Prostate gland (tissue), 2 donors: ENCODE data around the gene SUPT6H. TPM values are rescaled to one million over a fixed set of nuclear protein-coding genes. Genes with fewer than 3 reads are reported as not detected.

Experiments
- DNase-seq: peaks from one replicate; pipeline ENCODE4 v3.0.0-alpha.2; 2019; ENCODE audit warnings: low spot score
- H3K27ac ChIP-seq, 2 donors: fragments of 200-600 bp; sonication (generic); 2 replicates each; pipeline ENCODE4 v1.5.1; 2017 to 2019
- H3K27me3 ChIP-seq: fragments of 200-600 bp; sonication (generic); replicated peaks from 2 replicates; pipeline ENCODE4 v1.5.1; 2019; ENCODE audit not compliant: insufficient read depth
- H3K36me3 ChIP-seq, 2 donors: fragments of 200-600 bp; sonication (generic); 1 replicate in 1 of 2; 2 replicates in 1 of 2; pipeline versions ENCODE4 v1.5.1 to v1.8.1; 2017 to 2019
- H3K4me1 ChIP-seq: fragments of 200-600 bp; sonication (generic); replicated peaks from 2 replicates; pipeline ENCODE4 v1.5.1; 2019
- H3K4me3 ChIP-seq, 2 donors: fragments of 200-600 bp; sonication (generic); 2 replicates each; pipeline ENCODE4 v1.5.1; 2017 to 2019
- H3K9me3 ChIP-seq: fragments of 200-600 bp; sonication (generic); 2 replicates; pipeline ENCODE4 v1.5.1; 2017
- POLR2A ChIP-seq: fragments of 450-650 bp; IDR thresholded peaks from one replicate; pipeline ENCODE4 v1.6.1; 2016; ENCODE audit warnings: antibody characterized with exemption, mild to moderate bottlenecking
- POLR2AphosphoS5 ChIP-seq: sonication (generic); formaldehyde crosslinking; IDR thresholded peaks from one replicate; pipeline ENCODE4 v1.6.1; 2017; ENCODE audit warnings: antibody characterized with exemption
- WGBS: methylation state at CpG from one replicate; pipeline ENCODE4 v1.1.5; 2018; 5-methylcytosine and 5-hydroxymethylcytosine counted together
- intact Hi-C: fragments of 100-400 bp; cut with DNase I; formaldehyde crosslinking; loops from one replicate; pipeline ENCODE4 v1.14.2; 2022
- total RNA-seq, 2 donors: library from RNA; depleted of rRNA; stranded (reverse); fragments of >200 nt; gene quantifications; one replicate each; pipeline ENCODE4 v1.1.0, GENCODE V29; 2016
- TF ChIP-seq, protein P1 (sequence below), 4 experiments: fragments of 200-600 bp in 2 of 4; fragments of 450-650 bp in 2 of 4; sonication (generic) in 2 of 4; IDR thresholded peaks; 1 replicate in 3 of 4; 2 replicates in 1 of 4; pipeline ENCODE4 v1.5.1; 2016 to 2019; ENCODE audit warnings: antibody characterized with exemption in 4 of 4, mild to moderate bottlenecking in 2 of 4, moderate library complexity in 2 of 4

Gene SUPT6H
- total RNA-seq, 2 donors from 2014 or later, result 52.7 to 138 TPM

DNA sequence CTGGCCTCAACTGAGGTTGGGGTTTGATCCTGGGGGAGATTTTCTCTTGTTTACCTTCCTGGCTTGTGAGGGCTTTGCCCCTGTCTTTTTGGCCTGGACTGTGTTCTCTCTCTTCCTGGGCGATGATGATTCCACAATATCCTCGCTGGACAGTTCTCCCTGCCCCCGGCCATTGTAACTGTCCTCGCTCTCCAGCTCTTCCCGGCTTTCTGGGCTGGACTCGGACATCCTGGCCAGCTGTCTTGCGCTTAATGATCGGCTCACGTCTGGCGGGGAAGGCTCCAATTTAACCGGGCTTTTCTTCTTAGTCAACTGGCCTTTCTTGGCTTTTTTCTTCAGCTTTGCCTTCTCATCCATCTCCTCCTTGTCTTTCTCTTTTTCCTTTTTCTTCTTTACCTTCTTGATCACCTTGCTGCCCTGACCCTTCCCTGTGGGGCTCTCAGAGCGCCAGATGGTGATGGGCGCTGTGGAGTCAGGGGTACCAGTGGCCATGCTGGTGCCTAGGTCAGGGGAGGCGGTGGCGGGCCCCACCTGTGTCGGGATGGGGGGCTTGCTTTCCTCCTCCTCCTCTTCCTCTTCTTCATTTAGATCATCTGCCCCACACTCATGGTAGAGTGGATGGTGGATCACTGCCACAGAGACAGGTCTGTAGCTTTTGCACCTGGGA, 41.7 kb downstream of the SUPT6H start:
- TF ChIP-seq POLR2AphosphoS5 (no peak), POLR2A (no peak)
- TF ChIP-seq, protein P1, sequence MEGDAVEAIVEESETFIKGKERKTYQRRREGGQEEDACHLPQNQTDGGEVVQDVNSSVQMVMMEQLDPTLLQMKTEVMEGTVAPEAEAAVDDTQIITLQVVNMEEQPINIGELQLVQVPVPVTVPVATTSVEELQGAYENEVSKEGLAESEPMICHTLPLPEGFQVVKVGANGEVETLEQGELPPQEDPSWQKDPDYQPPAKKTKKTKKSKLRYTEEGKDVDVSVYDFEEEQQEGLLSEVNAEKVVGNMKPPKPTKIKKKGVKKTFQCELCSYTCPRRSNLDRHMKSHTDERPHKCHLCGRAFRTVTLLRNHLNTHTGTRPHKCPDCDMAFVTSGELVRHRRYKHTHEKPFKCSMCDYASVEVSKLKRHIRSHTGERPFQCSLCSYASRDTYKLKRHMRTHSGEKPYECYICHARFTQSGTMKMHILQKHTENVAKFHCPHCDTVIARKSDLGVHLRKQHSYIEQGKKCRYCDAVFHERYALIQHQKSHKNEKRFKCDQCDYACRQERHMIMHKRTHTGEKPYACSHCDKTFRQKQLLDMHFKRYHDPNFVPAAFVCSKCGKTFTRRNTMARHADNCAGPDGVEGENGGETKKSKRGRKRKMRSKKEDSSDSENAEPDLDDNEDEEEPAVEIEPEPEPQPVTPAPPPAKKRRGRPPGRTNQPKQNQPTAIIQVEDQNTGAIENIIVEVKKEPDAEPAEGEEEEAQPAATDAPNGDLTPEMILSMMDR (IDR thresholded peaks at IDR 0.05), result no peak
- Histone ChIP-seq H3K4me1 (no peaks in the 10 kb centered on the region), H3K27me3 (no peaks in the 10 kb centered on the region), H3K9me3 (no peaks in the 10 kb centered on the region), H3K27ac (no peak overlapping the region), H3K4me3 (no peak overlapping the region), H3K36me3 (peaks cover 25 to 26% of the 10 kb centered on the region in 2 donors)
- intact Hi-C loops, result no loop called here
- 73% methylated on average over 16 of the region's 16 CpGs for WGBS
- DNase-seq, result no peak

DNA sequence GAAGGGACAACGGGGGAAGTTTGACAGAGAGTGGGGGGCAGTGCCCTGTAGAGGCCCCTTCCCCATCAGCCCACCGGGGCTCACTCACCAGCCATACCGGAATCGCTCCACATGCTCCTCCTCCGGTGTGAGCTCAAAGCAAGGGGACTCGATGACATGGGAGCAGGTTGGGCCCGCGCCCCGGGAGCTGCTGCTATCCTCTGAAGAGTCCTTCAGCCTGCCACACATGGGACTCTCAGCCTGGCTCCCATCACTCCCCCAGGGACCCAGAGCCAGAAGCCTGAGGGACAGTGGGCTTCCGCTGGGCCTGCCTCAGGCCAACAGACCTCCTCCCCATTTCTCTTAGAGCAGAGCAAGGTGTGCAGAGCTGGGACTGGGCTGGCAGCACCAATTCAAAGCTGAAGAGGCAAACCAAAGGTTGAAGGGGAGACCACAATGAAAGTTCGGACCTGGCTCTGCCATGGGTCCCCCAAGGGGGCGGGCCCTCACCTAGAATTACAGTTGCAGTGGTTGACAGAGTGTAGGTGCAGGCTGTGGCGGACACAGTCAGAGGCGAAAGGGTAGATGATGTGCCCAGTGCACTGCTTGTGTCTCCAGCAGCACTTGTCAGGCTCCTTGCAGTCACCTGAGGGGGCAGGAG, 42.3 kb downstream of the SUPT6H start:
- 86% methylated on average over 13 of the region's 14 CpGs for WGBS
- Histone ChIP-seq H3K4me1 (no peaks in the 10 kb centered on the region), H3K27ac (no peak overlapping the region), H3K4me3 (no peak overlapping the region), H3K36me3 (peaks cover 20% of the 10 kb centered on the region in 2 donors), H3K27me3 (no peaks in the 10 kb centered on the region), H3K9me3 (no peaks in the 10 kb centered on the region)
- intact Hi-C loops, result no loop called here
- no peak for DNase-seq
- TF ChIP-seq, protein P1 (IDR thresholded peaks at IDR 0.05), result no peak
- no peak for TF ChIP-seq POLR2AphosphoS5
- TF ChIP-seq POLR2A, result no peak

DNA sequence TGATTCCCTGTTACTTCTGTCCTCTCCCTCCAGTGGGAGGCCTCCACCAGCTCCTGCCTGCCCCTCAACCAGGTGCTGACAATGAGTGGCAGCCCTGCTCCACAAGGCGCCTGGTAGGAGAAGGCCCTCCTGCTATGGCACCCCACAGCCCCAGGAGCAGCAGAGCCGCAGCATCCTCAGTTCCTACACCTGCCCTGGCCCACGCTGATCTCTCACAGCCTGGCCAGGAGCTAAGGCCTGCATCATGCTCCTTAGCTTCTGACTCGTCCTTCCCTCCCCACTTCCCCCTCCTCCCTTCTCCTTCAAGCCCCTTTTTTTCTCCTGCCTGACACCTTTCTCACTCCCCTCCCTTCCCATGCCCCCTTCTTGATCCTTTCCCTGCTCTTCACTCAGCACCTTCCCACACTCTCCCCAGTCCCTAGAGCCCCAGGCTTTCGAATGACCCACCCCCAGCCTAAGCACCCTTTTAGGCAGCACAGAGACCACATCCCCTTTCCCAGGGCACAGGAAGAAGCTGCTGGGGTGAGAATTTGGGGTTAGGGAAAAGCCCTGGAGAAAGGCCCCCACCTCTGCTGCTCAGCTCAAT, 43.2 kb downstream of the SUPT6H start:
- H3K36me3 ChIP-seq, result peaks cover 11 to 13% of the 10 kb centered on the region in 2 donors
- H3K27ac ChIP-seq, result no peak overlapping the region
- no peaks in the 10 kb centered on the region for H3K27me3 ChIP-seq
- H3K9me3 ChIP-seq, result no peaks in the 10 kb centered on the region
- intact Hi-C loops, result no loop called here
- H3K4me1 ChIP-seq, result no peaks in the 10 kb centered on the region
- TF ChIP-seq, protein P1 (IDR thresholded peaks at IDR 0.05), result no peak
- no peak for TF ChIP-seq POLR2A
- no peak for TF ChIP-seq POLR2AphosphoS5
- no peak overlapping the region for H3K4me3 ChIP-seq
- no peak for DNase-seq
- 72% methylated on average over 5 of the region's 5 CpGs for WGBS

DNA sequence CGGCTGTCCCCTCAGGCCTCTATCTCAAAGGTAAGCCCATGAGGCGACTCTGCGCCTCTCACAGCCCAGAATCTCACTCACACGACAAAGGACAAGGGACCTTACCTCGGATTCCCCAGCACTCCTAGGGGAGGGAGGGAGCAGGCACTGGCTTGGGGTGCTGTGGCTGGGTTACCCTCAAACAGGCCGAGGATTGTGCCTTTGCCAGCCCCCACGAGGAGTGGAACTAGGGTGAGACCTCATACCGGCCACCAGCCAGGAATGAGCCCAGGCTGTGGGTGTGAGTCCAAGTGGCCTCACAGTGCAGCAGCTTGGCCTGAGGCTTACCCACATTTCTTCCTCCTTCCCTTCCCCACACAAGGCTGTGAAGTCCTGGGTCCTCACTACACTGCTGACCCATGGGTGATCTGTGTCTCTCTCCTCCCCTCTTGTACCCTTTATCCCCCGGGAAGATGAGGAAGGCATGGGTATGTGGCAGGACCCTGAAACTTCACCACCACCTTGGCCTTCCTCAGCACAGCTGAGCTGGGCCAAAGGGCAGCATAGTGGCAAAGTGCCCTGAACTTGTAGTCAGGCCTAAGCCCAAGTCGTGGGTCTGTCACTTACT, 43.8 kb downstream of the SUPT6H start:
- Histone ChIP-seq H3K27ac (no peak overlapping the region), H3K4me1 (no peaks in the 10 kb centered on the region), H3K36me3 (peaks cover 5 to 10% of the 10 kb centered on the region in 2 donors), H3K4me3 (no peak overlapping the region), H3K9me3 (no peaks in the 10 kb centered on the region), H3K27me3 (no peaks in the 10 kb centered on the region)
- intact Hi-C loops, result no loop called here
- WGBS, result 66% methylated on average over 8 of the region's 10 CpGs
- DNase-seq, result no peak
- TF ChIP-seq, protein P1 (IDR thresholded peaks at IDR 0.05), result no peak
- TF ChIP-seq POLR2AphosphoS5 (no peak), POLR2A (no peak)
